NCI-H128 (cell line): ENCODE measurements around the gene CSGALNACT2.
"Not testable (repeated sequence)": the region's sequence is repeated elsewhere in the genome, so short reads cannot be mapped to it uniquely, and the experiment has no call there.

ENCODE experiments used
- DNase-seq: peaks from one replicate; lab custom pipeline; 2025; ENCODE audit not compliant: unreplicated experiment; lab: John Stamatoyannopoulos, UW

Gene CSGALNACT2

DNA sequence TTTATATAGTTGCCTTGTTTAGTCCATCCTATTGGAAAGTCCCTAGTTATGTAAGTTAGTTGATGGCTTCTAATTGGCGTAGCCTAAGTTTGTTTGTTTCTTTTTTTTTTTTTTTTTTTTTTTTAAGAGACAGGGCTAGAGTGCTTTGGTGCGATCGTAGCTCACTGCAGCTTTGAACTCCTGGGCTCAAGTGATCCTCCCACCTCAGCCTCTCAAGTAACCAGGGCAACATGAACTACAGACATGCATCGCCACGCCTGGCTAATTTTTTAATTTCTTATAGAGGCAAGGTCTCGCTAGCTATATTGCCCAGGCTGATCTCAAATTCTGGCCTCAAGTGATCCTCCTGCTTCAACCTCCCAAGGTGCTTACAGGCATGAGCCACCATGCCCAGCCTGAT lies 7.1 kb downstream of the CSGALNACT2 start:
- no peak for DNase-seq

DNA sequence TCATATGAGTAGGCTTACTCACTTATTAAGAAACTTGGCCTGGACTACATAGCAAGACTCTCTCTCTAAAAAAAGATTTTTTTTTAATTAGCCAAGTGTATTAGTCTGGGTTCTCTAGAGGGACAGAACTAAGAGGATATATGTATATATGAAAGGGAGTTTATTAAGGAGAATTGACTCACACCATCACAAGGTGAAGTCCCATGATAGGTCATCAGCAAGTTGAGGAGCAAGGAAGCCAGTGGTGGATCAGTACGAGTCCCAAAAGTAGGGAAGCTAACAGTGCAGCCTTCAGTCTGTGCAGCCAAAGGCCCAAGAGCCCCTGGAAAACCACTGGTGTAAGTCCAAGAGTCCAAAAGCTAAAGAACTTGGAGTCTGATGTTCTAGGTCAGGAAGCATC lies 7.7 kb downstream of the CSGALNACT2 start:
- DNase-seq, result not testable (repeated sequence)

DNA sequence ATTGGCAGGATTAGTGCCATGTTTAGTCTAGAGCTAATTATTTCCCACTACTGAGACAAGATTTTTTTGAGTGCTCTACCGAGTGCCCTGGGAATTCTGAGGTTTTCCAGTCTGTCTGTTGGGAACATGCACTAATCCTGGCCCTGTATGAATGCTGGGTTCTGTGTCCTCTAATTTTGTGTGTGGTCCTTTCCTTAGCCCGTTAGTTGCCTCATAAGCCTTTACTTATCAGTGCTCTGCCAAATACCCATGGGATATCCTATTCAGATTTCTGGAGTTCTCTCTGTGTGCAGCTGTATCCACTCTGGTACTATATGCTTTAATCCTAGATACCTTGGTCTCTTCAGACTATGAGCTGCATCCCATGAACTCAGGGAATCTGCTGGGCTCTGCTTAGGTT lies 13.1 kb downstream of the CSGALNACT2 start:
- no peak for DNase-seq

DNA sequence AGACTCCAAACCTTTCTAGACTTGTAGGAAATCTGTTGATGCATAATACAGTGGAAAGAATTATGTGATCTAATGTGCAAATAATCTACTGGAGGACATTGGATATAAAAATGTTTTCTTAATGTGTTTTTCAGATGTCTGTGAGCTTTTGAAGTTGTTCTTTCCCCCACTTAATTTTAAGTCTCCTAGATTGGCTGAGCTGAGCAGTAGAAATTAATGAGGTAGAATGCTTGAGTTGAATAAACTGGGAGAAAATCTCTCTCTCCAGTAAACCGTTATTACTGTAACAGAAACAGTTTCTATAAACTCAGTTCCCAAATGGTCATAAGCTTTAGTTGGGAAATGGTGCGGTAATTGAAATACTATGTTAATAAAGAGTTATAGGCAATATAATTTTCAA lies 15.7 kb downstream of the CSGALNACT2 start:
- no peak for DNase-seq

DNA sequence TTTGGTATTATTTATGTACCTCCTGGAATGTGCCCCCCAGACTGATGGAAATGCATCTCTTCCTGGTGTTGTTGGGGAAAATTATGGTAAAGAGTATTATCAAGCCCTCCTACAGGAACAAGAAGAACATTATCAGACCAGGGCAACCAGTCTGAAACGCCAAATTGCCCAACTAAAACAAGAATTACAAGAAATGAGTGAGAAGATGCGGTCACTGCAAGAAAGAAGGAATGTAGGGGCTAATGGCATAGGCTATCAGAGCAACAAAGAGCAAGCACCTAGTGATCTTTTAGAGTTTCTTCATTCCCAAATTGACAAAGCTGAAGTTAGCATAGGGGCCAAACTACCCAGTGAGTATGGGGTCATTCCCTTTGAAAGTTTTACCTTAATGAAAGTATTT lies 17.0 kb downstream of the CSGALNACT2 start:
- DNase-seq, result no peak

DNA sequence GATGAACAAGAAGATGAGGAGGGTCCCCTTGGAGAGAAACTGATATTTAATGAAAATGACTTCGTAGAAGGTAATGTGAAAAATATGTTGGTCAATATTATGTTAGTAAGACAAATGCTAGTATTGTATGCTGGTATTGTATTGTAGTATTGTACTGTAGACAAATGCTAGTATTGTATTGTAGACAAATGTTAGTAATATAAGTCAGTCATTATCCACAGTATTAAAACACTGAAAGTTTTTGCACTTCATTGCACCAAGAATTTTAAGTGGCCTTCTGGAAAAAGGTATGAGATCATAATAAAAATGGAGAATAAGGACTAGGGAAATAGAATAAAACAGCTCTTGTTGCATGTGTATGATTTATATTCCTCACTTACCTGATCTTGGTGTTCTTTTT lies 17.5 kb downstream of the CSGALNACT2 start:
- DNase-seq, result no peak

DNA sequence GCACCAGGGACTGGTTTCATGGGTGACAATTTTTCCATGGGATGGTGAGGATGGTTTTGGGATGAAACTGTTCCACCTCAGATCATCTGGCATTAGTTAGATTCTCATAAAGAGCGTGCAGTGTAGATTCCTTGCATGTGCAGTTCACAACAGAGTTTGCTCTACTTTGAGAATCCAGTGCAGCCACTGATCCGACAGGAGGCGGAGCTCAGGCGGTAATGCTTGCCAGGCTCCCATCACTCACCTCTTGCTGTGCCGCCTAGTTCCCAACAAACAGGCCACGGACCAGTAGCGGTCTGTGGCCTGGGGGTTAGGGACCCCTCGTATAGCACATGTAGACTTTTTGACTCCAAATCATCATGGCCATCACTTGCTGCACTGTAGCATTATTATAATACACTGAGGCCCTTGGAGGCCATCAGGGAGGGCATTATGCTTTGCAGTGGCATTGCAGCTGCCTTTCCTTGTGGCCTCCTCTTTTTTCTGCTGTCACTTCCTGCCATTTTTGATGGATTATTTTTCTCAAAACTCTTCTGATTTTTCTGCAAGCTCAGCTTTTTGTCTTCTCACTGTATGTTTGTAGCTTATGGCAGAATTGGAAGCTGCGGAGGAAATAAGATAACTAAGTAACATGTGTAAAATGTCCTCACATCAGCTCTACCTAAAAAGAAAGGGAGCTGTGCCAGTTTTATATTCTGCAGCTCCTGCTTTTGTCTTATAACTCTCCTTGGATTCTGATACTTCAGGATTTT lies 18.5 kb downstream of the CSGALNACT2 start:
- DNase-seq, result no peak

DNA sequence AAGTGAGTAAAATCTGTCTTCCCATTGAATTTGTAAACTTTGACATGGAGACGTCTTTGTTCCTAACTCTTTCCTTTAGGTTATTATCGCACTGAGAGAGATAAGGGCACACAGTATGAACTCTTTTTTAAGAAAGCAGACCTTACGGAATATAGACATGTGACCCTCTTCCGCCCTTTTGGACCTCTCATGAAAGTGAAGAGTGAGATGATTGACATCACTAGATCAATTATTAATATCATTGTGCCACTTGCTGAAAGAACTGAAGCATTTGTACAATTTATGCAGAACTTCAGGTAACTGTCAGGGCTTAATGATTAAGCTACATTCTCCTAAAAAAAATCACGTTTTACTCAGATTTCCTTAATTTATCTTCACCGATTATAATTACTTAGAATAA lies 20.4 kb downstream of the CSGALNACT2 start:
- DNase-seq, result no peak

DNA sequence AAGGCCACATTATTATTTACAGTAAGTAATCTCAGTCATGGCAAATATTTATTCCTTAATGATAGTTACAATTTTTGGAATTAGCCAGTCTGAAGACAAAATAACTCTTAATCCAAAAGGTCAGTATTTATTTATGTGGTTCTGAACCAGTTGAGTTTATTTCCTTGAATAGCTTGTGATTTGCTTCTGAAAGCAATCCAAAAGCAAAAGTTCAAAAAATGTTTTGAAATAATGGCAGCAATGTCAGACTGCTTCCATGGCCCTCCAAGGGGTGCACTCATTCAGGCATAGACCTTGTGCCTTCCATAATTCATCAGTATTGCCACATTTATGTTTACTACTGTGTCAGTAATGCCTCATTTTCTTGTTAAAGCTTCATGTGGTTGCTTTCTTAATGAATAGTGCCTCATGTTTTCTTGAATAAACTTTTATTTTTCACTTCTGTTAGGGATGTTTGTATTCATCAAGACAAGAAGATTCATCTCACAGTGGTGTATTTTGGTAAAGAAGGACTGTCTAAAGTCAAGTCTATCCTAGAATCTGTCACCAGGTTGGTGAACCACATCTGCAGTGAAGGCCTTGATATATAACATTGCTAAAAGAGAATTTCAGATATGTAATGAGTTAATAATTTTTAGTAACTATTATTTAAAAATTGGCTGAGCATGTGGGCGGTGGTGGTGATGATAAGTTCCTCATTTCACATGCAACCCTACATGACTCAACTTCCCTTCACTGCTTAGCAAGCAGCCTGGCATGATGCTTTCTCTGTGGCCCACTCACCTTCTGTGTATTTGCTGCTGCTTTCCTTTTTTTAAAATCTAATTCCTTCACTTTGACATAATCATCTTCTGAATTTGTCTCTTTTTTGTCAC lies 22.0 kb downstream of the CSGALNACT2 start:
- no peak for DNase-seq

DNA sequence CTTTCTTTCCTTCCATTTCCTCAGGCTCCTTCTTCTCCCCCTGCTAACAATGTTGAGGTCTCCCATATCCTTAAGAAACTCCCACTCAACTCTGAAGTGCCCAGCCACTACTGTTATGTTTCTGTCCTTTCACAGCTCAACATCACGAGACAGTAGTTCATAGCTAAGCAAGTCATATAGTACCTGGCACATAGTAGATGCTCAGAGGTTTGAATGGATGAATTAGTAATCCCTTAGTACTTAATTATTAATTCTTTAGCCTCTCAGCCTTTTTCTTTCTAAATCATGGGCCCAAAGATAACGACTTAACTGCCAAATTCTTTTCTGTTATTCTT lies 22.6 kb downstream of the CSGALNACT2 start:
- no peak for DNase-seq

DNA sequence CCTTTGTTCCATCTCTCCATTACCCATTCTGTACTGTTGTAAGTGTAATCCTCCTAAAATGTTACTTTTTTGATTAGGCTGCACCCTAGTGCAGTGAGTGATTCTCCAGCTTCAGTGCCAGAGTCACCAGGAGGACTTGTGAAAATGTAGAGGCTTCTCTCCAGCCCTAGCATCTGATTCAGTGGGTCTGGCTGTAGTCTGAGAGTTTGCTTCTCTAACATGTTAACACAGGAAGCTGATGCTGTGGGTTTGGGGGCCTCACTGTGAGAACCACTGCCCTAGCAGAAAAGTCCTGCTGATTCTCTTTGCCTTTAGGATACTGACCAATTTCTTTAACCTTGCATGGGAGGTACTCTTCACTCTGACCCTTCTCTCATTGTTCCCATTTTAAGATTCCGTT lies 24.4 kb downstream of the CSGALNACT2 start:
- DNase-seq, result no peak

DNA sequence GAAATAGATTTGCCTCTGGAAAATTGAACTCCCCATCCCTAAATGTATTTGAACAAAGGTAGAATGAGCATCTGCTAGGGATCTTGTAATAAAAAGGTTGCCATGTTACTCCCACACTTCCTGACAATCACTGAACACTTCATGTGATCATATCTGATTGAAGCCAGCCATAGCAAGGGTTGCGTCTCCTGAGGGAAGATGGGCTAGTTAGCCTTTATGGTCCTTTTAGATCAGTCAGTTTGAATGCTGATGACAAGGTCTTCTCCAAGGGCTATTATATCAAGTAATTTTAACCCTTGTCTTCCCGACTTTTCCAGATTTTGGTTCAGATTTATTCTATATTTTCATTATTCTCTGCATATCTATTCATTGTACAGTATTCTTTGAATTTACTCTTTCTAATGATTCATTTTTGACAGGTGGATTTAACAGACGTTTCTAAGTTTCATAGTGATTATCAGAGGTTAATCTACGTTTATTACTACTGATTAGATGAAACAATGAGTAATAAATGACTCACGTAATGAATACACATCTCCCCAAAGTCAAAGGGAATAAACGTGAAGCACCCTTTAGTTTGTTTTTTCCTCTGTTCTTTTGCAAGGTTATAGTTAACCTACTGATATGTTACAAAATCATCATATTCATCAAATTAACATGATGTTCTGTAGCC lies 28.1 kb downstream of the CSGALNACT2 start:
- no peak for DNase-seq

DNA sequence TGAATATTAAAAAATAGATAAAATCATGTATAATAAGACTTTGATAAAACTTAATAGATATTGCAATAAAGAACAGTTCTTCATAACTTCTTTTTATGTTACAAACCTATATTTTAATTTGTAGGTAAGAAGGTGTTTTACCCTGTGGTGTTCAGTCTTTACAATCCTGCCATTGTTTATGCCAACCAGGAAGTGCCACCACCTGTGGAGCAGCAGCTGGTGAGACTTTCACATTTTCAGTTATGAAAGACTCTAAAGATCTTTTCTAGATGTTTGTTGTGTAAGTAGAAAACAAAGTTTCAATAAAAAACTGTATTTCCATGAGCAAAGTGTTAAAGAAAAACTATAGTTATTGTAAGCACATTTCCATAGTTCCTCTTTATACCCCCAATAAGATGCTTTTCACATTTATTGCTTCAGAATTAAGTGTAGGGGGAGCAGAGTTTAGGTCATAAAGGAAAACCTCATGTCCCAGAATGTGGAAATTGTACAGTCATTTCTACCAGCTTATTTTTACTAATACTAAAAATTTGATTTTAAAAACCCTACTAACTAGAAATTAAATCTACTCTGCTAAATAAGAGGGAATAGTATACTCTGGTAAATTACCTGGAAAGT lies 28.7 kb downstream of the CSGALNACT2 start:
- no peak for DNase-seq

DNA sequence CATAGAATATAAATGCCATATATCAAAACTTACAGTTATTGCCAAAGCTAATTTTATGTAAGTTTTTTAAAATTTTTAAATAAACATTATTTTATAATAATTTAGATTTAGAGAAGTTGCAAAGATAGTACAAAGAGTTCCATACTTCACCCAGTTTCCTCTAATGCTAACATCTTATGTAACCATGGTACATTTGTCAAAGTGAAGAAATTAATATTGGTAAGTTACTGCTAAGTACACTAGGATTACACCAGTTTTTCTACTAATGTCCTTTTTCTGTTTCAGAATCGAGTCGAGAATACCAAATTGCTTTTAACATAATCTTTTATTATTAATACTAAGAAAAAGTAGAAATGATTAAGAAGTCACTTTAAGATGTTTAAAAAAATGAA lies 29.2 kb downstream of the CSGALNACT2 start:
- DNase-seq, result no peak

DNA sequence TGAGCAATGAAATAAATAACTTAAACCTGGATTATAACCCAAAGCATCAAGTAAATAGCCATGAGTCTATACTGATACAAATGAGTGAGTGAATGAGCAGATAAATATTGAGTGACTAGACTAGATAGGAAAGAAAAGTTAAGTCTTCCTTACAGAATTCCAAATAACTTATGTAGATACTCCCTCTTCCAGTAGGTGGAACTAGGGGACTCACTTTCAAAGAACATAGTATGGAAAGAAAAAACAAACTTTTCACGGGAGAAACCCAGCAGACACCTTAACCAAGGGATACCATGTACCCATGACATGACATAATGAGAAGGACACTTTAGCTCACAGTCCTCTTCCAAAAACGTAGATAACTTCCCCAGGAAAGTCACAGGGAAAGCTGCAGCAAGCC lies 32.2 kb downstream of the CSGALNACT2 start:
- DNase-seq, result no peak

DNA sequence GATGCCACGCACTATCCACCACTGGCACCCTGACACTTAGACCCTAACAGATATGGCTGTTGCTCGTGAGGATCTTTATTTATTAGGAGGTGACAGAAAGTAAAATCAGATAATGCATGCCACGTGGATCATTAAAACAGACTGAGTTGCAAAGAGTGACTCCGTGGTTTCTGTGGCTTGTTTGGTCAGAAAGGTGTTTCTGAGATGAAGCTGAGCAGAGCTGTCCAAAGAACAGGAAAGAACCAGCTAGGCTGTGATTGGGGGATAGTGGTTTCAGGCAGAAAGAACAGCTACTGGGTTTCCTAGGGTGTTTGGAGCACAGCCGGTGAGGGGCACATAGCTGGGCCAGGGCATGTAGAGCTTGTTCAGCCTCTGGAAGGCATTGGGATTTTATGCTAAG lies 34.4 kb downstream of the CSGALNACT2 start:
- no peak for DNase-seq

DNA sequence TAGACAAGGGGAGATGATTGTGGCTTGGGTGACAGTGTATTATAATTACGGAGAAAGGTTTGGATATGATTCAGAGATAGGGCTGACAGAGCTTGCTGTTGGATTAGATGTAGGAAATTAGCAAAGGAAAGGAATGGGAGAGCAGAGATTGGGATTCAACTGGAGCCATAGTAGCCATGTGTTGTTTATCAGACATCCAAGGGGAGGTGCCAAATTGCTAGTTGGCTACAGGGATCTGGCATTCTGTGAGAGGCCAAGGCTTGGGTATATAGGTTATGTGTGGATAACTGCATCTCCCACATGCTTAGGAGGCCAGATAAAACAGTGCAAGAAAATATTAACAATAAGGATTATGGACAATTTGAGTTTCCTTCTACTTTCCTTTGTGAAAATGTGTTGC lies 34.9 kb downstream of the CSGALNACT2 start:
- DNase-seq, result no peak

DNA sequence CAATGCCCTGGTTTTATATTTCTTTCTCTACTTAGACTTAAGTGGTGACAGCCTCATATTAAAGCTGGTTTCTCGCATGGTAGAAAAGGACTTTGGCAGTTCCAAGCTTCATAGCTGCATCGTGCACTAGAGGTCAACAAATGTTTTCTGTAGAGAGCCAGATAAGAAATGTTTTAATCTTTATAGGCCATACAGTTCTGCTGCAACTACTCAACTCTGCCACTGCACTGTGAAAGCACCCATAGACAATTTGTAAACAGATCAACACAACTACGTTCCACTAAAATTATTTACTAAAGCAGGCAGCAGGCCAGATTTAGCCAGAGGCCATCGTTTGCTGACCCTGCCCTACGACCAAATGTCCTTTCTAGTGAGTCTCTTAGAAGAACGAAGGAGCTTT lies 36.7 kb downstream of the CSGALNACT2 start:
- no peak for DNase-seq

DNA sequence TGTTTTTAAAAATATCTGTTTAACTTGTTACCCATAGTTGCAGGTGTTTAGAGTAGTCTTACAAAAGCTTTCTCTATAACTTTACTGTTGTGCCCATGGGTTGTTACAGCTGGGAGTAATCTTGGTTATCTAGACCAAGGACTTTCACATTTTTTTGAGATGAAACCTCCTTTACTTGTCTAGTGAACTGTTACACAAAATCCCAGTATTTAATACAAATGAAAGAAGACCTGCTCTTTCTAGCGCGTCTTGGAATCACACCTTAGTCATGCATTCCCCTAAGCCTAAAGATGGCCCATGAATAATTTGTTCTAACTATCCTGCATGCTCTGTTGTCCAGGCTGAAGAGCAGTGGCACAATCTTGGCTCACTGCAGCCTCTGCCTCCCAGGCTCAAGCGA lies 38.0 kb downstream of the CSGALNACT2 start:
- DNase-seq, result no peak

DNA sequence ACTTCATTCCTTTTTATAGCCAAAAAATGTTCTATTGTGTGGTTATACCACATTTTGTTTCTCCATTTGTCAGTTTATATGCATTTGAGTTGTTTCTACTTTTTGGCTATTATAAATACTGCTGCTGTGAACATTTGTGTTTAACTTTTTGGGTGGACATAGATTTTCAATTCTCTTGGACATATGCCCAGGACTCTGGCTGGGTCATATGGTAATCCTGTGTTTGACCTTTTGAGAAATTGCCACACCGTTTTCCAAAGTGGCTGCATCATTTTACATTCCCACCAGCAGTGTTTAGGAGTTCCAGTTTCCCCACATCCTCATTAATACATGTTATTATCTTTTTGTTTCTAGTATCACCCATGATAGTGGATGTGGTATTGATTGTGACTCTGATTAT lies 39.4 kb downstream of the CSGALNACT2 start:
- no peak for DNase-seq

DNA sequence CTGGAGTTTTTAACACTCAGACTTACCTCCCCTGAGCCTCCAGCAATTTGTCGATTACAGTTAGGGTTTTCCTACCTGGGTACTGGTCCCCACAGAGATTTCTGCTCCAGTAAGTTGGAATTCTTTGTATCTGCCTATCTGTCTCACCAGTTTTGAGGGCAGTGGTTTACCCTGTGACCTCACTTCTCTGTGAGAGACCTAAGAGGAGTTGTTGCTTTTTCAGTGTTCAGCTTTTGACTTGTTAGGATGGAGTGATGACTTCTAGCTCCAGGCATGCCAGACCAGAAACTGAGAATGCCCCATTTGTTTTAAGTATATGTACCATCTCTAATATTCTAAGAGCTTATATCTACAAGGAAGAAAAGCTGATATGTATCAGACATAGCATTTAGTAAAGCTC lies 42.9 kb downstream of the CSGALNACT2 start:
- no peak for DNase-seq

DNA sequence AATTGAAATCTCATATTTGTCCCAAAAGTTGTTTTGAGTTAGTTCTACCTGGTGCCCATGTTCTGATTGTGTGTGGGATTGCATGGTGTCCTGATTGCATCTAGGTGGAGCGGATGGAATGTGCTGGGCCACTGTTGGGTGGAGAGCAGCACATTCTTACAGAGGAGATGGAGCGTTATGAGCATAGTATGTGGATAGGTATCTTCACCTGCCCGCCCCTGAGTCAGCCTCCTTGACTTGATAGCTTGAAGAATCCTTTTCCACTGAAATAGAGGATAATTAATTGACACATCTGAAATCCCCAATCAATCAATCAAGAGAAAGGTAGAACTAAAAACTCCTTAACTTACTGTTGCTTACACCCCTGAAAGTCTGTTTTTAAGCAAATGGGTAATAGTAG lies 45.5 kb downstream of the CSGALNACT2 start:
- DNase-seq, result not testable (repeated sequence)
